Measurements from ENCODE around the gene PABPN1L. TPM values are rescaled to one million over a fixed set of nuclear protein-coding genes. Genes with fewer than 3 reads are reported as not detected.

PABPN1L gene, protein sequence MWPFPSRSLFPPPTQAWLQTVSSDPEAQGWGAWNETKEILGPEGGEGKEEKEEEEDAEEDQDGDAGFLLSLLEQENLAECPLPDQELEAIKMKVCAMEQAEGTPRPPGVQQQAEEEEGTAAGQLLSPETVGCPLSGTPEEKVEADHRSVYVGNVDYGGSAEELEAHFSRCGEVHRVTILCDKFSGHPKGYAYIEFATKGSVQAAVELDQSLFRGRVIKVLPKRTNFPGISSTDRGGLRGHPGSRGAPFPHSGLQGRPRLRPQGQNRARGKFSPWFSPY
- polyA plus RNA-seq (ENCODE audit: insufficient read length) = not detected
- long read RNA-seq, donor 1 = 0 reads
- long read RNA-seq, donor 2 = 0 reads
- long read RNA-seq, donor 3 = 0 reads
- long read RNA-seq, donor 4 = 0 reads
- long read RNA-seq, donor 5 = 0 reads
- long read RNA-seq, donor 6 = 0 reads
- long read RNA-seq, donor 7 = 0 reads
- long read RNA-seq, donor 8 = 0 reads

DNA sequence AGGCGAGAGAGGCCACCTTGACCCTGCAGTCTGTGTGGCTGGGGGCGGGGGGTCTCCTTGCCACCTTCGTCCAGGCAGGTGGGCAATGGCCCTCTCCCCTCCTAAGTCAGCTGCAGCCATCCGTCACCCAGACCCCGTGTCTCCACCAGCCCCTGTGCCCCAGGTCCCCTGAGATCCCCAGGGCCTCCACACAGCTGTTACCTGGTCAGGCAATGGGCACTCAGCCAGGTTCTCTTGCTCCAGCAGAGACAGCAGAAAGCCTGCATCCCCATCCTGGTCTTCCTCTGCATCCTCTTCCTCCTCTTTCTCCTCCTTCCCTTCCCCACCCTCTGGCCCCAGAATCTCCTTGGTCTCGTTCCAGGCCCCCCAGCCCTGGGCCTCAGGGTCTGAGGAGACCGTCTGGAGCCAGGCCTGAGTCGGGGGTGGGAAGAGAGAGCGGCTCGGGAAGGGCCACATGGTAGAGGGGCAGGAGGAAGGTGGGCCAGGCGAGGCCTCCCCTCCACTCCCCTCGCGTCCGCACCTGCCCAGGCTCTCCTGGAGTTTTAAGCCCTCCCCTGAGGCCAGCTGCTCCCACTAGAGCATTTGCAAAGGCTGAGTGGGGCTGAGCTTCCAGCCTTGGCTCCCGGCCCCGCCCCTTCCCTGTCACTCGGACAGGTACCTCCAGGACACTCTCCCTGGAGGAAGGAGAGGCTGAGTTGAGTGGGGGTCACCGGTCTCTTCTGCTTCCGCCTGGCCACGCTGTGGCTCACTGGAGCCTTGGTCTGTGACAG, at the start of gene PABPN1L:
PABPN1L (minus strand) TSS at position 510 of the 770 bp plus-strand sequence; CDS start at position 456, 54 bp downstream.
- DNase-seq = no peak

DNA sequence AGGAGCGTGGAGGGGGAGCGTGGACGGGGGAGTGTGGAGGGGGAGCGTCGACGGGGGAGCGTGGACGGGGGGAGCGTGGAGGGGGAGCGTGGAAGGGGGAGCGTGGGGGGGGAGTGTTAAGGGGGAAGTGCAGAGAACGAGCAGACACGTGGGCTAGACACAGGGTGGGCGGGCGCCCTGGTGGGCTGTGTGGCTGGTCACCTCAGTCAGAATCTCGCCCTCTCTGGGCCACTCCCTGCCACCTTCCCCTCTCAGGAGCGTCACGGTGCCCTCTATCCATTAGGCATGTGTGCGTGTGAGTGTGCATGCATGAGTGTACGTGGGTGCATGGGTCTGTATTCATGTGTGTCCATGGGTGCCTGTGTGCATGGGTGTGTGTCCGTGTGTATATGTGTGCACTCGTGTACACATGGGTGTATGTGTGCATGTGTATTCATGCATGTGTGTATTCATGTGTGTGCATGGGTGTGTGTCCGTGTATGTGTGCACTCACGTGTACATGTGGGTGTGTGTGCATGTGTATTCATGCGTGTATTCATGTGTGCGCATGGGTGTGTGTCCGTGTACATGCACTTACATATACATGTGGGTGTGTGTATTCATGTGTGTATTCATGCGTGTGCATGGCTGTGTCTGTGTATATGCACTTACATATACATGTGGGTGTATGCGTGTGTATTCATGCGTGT, 49.3 kb upstream of the PABPN1L start:
- DNase-seq = no peak

DNA sequence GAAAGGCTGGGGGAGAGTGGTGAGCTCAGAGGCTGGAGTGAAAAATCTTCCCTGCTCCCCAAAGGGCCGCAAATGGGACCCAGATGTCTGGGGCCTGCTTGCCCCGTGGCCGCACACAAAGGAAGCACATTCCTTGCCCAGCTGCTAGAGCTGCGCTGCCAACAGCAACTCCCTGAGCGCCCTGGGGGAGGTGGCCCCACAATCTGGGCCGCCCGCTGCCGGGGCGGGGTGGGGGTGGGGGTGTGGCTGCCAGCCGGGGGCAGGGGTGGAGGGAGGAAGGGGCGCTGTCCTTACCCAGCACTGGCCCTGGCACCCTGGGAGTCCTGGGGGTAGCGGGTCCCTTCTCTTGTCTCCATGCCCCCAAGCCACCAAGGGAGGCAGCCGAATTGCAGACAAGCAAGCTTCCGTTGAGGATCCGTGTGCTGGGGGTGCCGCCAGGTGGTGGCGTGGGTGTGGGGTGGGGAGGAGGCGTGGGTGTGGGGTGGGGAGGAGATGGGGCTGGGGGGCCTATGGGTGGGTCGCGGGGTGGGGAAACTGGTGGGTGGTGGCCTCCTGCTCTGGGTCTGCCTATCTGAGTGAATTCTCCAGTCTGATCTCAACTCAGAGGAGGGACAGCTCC, 48.4 kb upstream of the PABPN1L start:
- DNase-seq = no peak

DNA sequence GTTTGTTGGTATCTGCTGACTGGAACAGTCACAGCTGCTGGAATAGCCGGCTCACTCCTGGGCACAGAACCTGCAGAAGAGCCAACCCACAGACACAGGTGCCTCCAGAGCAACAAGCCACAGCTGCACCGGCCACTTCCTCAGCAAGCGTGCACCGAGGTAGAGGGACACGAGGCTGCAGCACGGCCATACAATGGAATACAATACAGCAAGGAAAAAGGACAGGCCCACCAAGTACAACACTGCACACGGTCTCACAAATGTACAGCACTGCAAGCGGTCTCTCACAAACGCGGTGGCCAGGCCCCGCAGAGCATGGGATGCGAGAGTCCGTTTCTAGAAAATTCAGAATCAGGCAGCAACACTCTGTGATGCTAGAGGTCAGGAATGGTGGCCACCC, 47.4 kb upstream of the PABPN1L start:
- no peak for DNase-seq

DNA sequence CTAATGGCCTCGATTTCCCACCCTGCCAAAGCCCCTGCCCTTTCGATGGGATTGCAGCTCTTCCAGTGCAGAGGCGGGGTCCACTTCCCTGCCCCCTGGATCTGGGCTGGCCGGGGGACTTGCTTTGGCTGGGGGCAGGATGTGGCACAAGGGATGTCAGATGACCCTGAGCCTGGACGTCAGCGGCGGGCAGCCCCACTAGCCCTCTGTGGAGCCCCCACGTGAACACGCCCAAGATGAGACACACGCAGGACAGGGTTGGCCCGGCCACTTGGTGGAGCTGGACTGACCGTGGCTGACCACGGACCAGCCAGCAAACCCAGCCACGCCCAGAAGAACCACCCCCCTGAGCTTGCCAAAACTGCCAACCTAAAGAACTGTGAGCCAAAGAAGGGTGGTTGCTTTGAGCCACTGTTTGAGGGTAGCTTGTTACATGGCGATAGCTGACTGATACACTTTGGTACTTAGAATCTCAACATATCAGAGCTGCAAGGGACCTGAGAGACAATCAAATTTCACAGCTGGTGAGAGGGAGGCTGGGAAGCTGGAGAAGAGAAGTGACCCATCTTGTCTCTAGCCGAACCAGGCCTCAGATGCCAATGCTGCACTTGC, 46.6 kb upstream of the PABPN1L start:
- DNase-seq = no peak

DNA sequence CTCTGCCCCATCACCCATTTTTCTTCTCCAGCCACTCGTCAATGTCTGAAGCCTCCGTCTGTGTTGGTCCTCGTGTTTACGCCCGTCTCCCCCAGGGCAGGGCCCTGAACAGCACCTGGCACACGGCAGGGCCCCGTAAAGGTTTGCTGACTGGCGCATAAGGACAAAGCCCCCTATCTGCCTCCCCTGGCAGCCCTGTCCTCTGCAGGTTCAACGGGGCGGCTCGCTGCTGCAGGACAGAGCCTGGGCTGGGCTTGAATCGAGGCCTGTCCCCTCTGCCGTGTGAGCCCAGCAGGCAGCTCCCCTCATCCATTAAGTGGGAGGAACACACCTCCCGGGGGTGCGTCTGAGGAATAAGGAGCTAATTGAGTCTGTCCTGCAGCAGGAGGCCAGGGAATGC, 46.1 kb upstream of the PABPN1L start:
- no peak for DNase-seq

DNA sequence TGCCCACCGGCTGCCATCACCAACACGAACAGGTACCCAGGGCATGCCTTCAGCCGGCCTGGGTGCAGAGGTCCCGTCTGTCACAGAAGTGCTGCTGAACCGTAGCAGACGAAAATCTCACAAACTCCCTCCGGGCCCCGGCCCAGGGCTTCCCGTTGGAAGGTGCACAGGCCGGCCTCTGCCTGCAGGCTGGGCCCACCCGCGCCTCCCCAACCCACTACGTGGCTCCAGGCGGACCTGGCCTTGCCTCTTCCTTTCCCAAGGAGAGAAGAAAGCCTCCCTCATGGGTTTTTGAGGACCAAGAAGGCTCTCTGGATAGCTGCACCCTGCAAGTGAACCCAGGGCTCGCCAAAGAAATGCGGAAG, 45.5 kb upstream of the PABPN1L start:
- no peak for DNase-seq

DNA sequence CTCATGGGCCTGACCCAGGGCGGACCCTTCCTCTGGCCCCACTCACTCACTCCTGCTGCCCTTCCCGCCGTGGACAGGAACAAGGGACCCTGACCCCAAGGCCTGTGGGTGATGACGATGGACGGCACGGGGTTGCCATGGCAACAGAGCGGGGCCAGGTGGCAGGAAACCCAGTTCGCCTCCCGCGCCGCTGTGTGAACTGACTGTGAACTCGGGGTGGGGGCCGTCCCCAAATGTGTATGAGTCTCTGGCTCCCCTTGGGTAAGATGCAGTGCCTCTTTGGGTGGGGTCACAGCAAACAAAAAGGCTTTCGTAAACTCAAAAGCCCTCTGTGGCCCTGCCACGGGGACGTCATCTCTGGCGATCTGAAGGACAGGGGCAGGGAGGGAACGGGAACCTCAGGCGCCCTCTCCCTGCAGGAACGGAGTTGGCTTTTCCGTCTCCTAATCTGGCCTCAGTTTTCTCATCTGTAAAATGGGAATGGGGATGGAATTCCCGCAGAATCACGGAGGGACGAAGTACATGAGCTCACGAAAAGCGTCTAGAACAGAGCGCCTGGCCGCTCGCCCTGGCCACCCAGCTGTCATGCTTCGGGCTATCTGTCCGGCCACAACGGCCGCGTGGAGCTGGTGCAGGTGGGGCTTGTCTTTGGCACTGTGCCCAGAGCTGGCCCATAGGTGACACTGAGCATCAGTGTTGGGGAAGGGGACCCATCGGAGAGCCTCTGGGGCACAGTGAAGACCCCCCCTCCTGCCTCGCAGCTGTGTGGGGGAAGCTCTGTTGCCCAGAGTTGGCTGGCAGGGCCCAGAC, 44.9 kb upstream of the PABPN1L start:
- DNase-seq = no peak

DNA sequence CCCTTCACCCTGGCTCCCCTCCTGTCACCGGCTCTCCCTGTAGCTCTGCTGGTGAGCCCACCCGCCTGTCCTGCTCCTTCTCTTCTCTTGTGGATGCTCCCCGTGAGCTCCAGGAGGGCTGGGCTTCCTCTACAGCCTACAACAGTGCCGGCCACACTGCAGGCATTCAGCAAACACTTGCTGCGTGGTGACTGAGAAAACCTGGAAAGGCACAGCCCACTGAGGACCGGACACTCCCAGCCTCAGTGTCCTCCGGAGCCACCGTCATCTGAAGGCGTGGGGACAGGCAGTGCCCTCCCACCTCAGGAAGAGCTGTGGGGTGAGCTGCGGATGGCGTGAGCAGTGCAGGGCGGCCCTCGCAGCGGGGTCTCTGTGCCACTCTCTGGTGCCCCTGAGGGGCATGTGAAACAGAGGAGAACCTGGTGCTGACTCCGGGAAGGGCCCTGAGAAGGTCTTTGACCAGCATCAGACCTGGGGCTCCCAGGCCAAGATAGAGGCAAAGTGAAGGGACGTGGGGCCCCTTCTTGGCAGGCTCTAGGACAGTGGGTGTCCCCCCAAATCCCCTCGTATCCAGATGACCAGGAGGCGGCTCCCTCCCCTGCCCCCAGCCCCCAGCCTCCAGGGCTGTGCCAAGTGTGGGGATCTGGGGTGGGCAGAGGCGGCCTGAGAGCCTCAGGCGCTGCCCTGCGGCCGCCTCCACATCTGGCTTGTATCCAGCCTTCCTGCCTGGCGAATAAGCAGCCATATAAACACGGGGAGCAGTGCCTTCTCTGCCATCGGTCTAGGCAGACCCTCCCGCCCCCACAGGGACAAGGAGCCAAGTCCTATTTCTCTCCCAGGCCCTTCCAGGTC, 44.0 kb upstream of the PABPN1L start:
- DNase-seq = no peak

DNA sequence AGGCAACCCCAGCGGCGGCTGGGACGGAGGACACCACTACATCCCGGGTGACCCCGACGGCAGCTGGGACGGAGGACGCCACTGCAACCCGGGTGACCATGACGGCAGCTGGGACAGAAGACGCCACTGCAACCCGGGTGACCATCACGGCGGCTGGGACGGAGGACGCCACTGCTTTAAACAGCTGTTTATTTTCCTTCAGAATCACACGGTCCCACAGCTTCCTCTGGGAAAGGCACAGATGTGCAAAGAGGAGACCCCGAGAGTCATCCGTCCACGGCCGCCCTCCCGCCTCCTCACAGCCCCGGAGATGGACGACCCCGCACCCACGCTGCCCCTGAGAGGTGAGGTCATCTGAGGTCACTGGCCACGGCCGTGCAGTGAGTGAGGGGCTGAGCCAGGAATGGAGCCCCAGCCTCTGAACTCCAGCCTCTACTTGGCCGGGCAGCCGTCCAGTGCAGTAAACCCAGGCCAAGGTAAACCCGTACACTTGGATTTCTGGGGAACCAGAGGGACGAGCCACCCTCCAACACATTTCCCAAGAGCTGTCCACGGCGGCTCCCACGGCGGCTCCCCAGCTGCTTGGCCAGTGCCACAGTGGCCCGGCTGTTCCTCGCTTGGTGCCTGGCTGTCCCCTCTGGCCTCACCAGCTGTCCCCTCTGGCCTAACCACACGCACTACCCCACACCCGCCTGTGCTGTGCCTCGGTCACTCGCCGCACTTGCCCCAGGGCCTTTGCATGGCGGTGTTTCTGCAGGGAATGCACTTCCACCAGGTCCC, 43.2 kb upstream of the PABPN1L start:
- no peak for DNase-seq

DNA sequence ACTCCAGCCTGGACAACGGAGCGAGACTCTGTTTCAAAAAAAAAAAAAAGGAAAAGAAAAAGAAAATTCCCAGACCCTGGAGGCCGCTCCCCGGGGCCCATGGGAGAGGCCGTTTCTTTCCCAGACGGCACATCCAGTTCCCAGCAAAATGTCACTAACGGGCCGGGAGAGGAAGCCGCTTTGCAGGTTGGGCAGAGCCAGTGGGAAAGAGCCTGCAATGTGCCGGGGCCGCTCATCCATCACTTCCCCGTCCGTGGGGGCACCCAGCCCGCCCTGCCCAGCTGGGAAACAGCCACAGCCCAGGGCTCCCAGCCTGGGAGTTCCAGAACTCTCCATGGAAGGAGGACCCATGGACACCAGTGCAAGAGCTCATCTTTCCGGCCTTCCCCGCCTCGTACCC, 41.8 kb upstream of the PABPN1L start:
- DNase-seq = no peak

DNA sequence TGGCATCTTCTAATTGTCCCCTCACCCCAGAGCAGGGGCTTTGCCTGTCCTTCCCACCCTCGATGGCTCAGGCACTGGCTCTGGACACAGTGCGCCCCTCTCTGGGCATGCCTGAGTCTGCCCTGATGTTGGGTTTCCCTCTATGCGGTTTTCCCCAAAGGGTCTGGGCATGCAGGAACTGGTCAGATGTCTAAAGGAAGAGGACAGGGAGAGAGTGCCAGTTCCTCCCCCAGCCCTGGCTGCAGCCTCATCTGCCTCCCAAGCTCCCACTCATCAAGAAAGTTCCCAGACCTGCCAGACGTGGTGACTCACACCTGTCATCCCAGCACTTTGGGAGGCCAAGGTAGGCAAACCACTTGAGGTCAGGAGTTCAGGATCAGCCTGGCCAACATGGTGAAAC, 41.3 kb upstream of the PABPN1L start:
- DNase-seq = no peak

DNA sequence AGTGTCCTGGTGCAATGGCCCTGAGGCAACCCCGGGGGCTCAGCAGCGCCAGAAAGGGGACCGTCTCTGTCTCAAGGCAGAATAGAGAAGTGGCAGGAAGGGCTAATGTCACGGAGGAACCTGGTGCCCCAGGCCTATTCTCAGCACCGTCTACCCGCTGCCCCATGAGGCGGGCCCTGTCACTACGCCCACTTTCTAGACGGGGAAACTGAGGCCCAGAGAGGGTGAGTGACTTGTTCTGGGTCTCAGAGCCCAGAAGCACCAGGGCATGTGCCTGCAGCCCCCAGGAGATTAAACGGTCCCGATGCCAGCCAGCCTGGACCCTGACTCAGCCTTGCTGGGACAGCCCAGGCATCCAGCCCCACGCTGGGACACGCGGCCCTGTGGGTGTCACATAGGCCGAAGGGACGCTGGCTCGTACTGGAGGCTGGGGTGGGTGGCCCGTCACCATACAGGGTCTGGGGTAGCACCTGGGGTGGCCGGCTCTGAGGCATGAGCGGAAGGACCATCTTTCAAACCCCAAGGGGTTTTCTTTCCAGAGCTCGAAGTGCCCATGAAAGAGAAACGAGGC, 40.2 kb upstream of the PABPN1L start:
- no peak for DNase-seq

DNA sequence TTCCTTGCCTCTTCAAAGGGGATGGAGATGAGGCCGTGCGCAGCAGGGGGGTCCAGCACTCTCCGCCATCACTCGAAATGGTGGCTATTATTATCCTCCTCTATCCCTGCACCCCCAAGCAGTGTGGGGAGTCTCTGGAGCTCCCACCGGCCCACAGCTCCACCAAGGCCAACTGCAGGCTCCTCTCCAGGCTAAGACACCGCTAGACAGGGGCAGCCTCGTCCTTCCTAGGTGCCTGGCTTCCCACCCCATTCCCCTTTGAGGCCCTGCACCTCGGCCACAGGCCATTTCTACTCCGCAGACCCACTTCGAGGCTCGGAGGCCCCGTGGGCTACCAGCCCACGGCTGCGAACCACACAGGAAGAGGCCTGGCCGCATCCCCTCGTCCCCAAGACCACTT, 39.6 kb upstream of the PABPN1L start:
- DNase-seq = no peak

DNA sequence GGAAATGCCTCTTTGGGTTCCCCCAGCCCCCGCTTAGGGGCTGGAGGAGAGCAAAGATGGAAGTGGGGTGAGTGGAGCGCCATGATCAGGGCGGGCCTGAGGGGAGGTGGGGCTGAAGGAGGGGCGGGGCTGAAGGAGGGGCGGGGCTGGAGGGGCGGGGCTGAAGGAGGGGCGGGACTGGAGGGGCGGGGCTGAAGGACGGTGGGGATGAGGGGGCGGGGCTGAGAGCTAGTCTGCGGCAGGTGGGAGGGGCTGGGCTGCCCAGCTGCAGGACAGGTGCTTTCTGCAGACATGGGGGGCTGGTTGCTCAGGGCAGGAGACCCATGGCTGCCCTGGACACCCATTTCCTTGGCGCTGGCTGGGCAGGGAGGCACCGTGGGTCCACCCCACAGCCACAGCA, 39.1 kb upstream of the PABPN1L start:
- no peak for DNase-seq

DNA sequence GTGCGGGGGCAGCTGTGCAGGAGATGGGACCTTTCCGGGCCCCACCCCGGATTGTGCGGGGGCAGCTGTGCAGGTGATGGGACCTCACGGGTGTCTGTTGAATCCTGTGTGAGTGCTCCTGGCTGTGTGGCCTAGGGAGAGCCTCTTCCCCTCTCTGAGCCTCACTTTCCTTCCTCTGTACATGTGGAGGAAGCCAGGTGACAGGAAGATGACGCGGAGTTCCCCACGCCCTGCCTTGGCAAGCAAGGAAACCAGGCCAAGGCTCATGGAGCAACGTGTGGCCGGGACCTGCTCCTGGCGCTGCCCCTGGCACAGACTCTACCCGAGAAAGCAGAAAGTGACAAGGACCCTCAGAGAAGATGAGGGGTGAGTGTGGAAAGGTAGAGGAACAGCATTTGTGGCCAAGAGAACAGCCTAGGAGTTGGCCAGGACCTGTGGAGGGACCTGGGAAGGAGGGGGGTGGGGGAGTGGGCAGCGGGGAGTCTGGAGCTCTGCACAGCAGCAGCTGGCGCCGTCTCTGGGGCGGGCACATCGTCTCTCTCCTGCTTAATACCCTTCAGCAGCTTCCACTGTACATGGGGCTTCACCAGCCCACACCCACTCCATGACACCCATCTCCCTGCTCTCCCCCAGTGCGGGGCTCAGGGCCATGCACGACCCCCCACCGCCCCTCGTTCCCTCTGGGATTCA, 38.4 kb upstream of the PABPN1L start:
- DNase-seq = no peak

DNA sequence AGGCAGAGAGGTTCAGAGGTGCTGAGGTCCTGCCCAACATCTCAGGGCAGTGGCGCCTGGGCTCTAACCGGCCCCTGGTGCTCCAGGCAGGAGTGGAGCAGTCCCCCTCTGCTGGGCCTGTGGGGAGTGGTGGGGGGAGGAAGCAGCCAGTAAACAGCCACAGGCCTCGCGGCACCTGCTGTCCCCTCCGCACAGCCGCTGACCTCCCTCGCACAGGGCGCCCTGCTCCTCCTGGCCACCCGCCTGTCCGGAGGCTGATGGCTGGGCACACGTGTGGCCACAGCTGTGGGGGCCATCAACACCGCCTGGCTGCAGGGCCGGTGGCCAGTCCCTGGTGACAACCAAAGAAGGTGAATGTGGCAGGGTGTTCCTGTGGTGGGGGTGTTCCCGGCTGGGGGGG, 36.8 kb upstream of the PABPN1L start:
- DNase-seq = no peak

DNA sequence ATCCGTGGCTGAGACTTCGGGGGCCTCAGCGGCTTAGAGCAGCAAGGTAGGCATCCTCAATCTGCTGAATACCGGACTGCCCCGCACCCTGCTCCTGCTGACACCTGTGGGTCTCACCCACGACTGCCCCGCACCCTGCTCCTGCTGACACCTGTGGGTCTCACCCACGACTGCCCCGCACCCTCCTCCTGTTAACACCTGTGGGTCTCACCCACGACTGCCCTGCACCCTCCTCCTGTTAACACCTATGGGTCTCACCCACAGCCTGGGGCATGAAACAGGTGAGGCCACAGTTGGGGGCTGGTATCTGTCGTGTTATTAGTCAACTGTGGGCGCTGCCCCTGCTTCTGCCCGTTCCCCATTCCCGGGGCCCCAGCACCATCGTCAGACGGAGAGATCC, 36.3 kb upstream of the PABPN1L start:
- no peak for DNase-seq

All from left kidney (tissue), 8 donors.